GM18505 (cell line): ENCODE data around the gene RPL10L.

Source experiments
- ATAC-seq: cut with Tn5 transposase; IDR thresholded peaks from one replicate; pipeline ENCODE4 v1.9.1; 2021; ENCODE audit not compliant: unreplicated experiment
- POLR2A ChIP-seq: IDR thresholded peaks from 4 replicates; pipeline ENCODE4 v1.6.1; 2011; ENCODE audit warnings: borderline replicate concordance; ENCODE audit not compliant: insufficient read depth, insufficient read length; ENCODE audit errors: extremely low read depth

The RPL10L gene

GRCh38 chr14:46651526-46652144 lies at the start of gene RPL10L:
Gene RPL10L, minus strand, starts transcription at chr14:46651781. Its CDS starts 45 bp downstream, at chr14:46651736.
- ATAC-seq = no peak
- TF ChIP-seq POLR2A = no peak

- TF ChIP-seq POLR2A = no peak
- no peak for ATAC-seq
These were observed 40.2 kb upstream of the RPL10L start for GRCh38 chr14:46691819-46692218.

GRCh38 chr14:46686652-46687051 lies 35.1 kb upstream of the RPL10L start:
- no peak for TF ChIP-seq POLR2A
- ATAC-seq = no peak

GRCh38 chr14:46672128-46672527 lies 20.5 kb upstream of the RPL10L start:
- ATAC-seq = no peak
- no peak for TF ChIP-seq POLR2A

GRCh38 chr14:46663382-46663781 lies 11.8 kb upstream of the RPL10L start:
- ATAC-seq = no peak
- no peak for TF ChIP-seq POLR2A

- no peak for ATAC-seq
- TF ChIP-seq POLR2A = no peak
These were observed 10.1 kb upstream of the RPL10L start for GRCh38 chr14:46661728-46662127.

- no peak for ATAC-seq
- TF ChIP-seq POLR2A = no peak
These were observed 1.6 kb upstream of the RPL10L start for GRCh38 chr14:46653031-46653755.

GRCh38 chr14:46646796-46647195 lies 4.8 kb downstream of the RPL10L start:
- no peak for ATAC-seq
- TF ChIP-seq POLR2A = no peak

- TF ChIP-seq POLR2A = no peak
- no peak for ATAC-seq
These were observed 24.7 kb downstream of the RPL10L start for GRCh38 chr14:46626876-46627275.
